IPS DF 6.9 (cell line): ENCODE data around the gene CORO7.

Experiments used
- DNase-seq: peaks from one replicate; pipeline ENCODE4 v3.0.0-alpha.2; 2013; ENCODE audit warnings: low read depth, low spot score
- H3K27ac ChIP-seq: one replicate; pipeline ENCODE4 v1.5.1; 2013; ENCODE audit warnings: low read length, control low read depth
- H3K27me3 ChIP-seq: 2 replicates; pipeline ENCODE4 v1.6.1; 2013; ENCODE audit warnings: mild to moderate bottlenecking, low read length; ENCODE audit not compliant: control insufficient read depth, insufficient read depth
- H3K36me3 ChIP-seq: 2 replicates; pipeline ENCODE4 v1.6.1; 2013; ENCODE audit warnings: low read length; ENCODE audit not compliant: control insufficient read depth, insufficient read depth
- H3K4me1 ChIP-seq: 2 replicates; pipeline ENCODE4 v1.6.1; 2013; ENCODE audit warnings: low read length; ENCODE audit not compliant: control insufficient read depth, insufficient read depth
- H3K4me3 ChIP-seq: 2 replicates; pipeline ENCODE4 v1.5.1; 2013; ENCODE audit warnings: mild to moderate bottlenecking, low read length
- H3K9me3 ChIP-seq: 2 replicates; pipeline ENCODE4 v1.6.1; 2013; ENCODE audit warnings: low read length, inconsistent platforms; ENCODE audit not compliant: control insufficient read depth, insufficient read depth
- WGBS: extraction: QIAGEN DNeasy Blood & Tissue Kit; methylation state at CpG from one replicate; pipeline ENCODE4 v1.1.7; 2013; ENCODE audit warnings: mixed read lengths, missing lambda C conversion rate; ENCODE audit not compliant: insufficient read length, insufficient coverage; 5-methylcytosine and 5-hydroxymethylcytosine counted together

CORO7 gene

DNA sequence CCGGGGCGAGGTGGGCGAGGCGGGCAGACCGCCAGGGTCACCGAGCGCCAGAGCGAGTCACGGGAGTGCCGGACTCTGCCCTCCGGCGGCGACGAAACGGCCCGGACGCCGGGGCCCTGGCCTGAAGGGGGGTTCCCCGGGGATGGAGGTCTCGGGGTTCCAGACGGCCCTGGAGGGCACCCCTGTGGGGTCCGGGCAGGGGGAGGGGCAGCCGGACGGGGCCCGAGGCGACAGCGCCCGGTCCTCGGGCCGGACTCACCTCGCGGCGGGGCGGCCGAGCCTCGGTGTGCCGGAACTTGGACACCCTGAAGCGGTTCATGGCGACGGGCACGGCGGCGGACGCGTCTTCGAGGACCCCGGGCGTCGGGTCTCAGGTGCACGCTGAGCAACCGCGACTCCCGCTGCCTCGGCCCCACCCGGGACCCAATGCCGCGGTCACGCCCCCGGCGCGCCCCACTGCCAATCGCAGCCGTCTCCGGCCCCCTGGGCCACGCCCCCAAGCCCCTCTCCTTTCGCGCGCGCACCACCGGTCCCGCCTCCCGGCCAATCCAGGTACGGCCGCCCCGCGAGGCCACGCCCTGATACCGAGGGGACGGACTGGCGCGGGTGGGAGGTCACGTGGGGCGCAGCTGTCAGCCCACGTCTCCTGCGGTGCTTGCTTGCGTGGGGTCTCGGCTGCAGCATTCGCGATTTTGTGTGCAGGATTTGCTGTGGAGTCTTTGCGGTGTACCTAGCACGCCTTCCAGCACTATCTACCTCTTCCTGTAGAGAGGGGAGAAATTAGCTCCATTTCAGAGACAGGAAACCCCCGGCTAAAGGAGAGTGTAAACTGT is at the start of gene CORO7:
Gene CORO7 (minus strand): TSS at position 397 of the 833 bp plus-strand sequence. CDS start 78 bp downstream, at position 319.
- Histone ChIP-seq H3K4me3 (peak within 1 kb of the TSS; percentile 72), H3K4me1 (peaks cover 3% of the 10 kb centered on the region; the same call in 1 of the 2 replicates), H3K27ac (no peak within 1 kb of the TSS), H3K27me3 (no peaks in the 10 kb centered on the region), H3K36me3 (peaks cover 2% of the 10 kb centered on the region; the same call in 1 of the 2 replicates), H3K9me3 (no peaks in the 10 kb centered on the region)
- DNase-seq, result no peak
- WGBS, result no CpG with 5 or more reads among the region's 92 CpGs

DNA sequence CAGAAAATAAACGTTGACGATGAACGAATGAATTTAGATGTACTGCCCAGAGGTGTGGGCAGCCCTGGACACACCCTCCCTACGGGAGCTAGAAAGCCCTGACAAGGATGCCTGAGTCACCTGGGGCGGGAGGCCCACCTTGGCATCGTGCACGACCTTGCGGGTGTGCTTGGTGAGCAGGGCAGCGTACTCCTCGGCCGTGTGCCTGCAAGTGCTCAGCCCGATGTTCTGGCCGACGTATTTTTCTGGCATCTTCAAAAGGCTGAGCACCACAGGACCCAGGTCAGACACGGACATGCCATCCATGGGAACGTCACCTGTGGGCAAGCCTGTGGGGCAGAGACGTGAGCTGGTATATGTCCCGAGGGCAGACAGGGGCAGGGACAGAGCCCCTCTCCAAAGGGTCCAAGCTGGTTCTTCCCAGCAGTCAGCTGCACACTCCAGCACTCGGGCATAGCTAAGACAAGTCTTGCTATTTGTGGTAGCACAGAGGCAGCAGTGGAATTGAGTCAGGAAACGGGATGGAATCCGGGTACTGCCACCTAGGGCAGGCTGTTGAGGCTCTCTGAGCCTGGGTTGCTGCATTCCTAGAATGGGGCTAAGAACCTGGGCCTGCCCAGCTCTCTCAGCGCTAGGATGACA is 47.2 kb upstream of the CORO7 start:
- Histone ChIP-seq H3K9me3 (no peaks in the 10 kb centered on the region), H3K36me3 (peaks cover 21% of the 10 kb centered on the region), H3K27ac (no peak overlapping the region), H3K4me1 (no peaks in the 10 kb centered on the region; the same call in 1 of the 2 replicates), H3K27me3 (no peaks in the 10 kb centered on the region), H3K4me3 (no peak overlapping the region)
- no CpG with 5 or more reads among the region's 22 CpGs for WGBS
- no peak for DNase-seq

DNA sequence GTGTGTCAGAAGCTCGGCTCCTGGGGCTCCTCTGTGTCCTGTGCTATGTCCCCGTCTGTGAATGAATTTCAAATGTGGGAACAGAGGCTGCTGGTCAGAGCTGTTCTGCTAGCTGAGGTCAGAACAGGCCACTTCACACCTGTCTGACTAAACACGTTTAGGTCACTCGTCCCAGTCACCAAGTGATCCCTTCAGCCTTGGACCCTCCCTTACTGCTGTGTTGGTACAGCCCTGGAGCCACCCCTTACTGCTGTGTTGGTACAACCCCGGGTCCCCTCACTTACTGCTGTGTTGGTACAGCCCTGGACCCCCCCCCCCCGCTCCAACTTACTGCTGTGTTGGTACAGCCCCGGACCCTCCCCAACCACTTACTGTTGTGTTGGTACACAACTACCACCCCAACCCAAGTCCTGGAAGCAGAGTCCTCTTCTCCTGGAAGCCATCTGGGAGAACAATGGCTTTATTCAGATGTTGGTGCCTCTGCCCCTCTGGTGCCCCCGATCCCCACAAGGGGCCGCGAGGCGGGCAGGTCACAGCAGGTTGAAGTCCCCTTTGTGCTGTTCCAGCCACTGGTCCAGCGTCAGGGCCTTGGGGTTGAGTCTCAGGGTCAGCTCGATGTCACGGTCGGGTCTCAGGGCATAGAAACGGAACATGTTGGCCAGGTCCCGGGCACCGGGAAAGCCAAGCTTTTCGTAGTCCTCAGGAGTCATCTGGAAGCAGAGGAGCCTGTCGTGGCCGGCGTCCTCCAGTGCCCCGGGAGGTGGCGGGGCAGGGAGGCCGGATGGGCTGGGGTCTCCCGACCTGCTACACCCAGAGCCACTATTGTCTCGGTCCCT is 45.1 kb upstream of the CORO7 start:
- no peak for DNase-seq
- peaks cover 18% of the 10 kb centered on the region for H3K36me3 ChIP-seq

GRCh38 chr16:4460936-4461249 is 44.5 kb upstream of the CORO7 start:
- no peaks in the 10 kb centered on the region; the same call in 1 of the 2 replicates for H3K4me1 ChIP-seq
- no peak for DNase-seq
- peaks cover 16% of the 10 kb centered on the region for H3K36me3 ChIP-seq
- H3K4me3 ChIP-seq, result no peak overlapping the region
- H3K27me3 ChIP-seq, result no peaks in the 10 kb centered on the region
- no peak overlapping the region for H3K27ac ChIP-seq
- no peaks in the 10 kb centered on the region for H3K9me3 ChIP-seq
- WGBS, result no CpG with 5 or more reads among the region's 5 CpGs

More for the DNA sequence above, 45.1 kb upstream of the CORO7 start:
- no CpG with 5 or more reads among the region's 27 CpGs for WGBS
- no peaks in the 10 kb centered on the region for H3K27me3 ChIP-seq
- H3K27ac ChIP-seq, result no peak overlapping the region
- no peaks in the 10 kb centered on the region for H3K9me3 ChIP-seq
- H3K4me3 ChIP-seq, result no peak overlapping the region
- H3K4me1 ChIP-seq, result no peaks in the 10 kb centered on the region; the same call in 1 of the 2 replicates

GRCh38 chr16:4455951-4456350 is 39.6 kb upstream of the CORO7 start:
- DNase-seq, result no peak
- H3K4me3 ChIP-seq, result no peak overlapping the region
- H3K27me3 ChIP-seq, result no peaks in the 10 kb centered on the region
- WGBS, result no CpG with 5 or more reads among the region's 10 CpGs
- no peak overlapping the region for H3K27ac ChIP-seq
- H3K36me3 ChIP-seq, result peaks cover 14% of the 10 kb centered on the region
- H3K4me1 ChIP-seq, result no peaks in the 10 kb centered on the region; the same call in 1 of the 2 replicates
- H3K9me3 ChIP-seq, result no peaks in the 10 kb centered on the region

GRCh38 chr16:4455081-4455480 is 38.7 kb upstream of the CORO7 start:
- no CpG with 5 or more reads among the region's 14 CpGs for WGBS
- H3K36me3 ChIP-seq, result peaks cover 23% of the 10 kb centered on the region
- H3K9me3 ChIP-seq, result no peaks in the 10 kb centered on the region
- DNase-seq, result no peak
- H3K27ac ChIP-seq, result no peak overlapping the region
- no peaks in the 10 kb centered on the region; the same call in 1 of the 2 replicates for H3K4me1 ChIP-seq
- H3K27me3 ChIP-seq, result no peaks in the 10 kb centered on the region
- H3K4me3 ChIP-seq, result no peak overlapping the region

- WGBS, result no CpG with 5 or more reads among the region's 9 CpGs
- peaks cover 24% of the 10 kb centered on the region for H3K36me3 ChIP-seq
Observed at GRCh38 chr16:4454623-4455022, 38.2 kb upstream of the CORO7 start.

DNA sequence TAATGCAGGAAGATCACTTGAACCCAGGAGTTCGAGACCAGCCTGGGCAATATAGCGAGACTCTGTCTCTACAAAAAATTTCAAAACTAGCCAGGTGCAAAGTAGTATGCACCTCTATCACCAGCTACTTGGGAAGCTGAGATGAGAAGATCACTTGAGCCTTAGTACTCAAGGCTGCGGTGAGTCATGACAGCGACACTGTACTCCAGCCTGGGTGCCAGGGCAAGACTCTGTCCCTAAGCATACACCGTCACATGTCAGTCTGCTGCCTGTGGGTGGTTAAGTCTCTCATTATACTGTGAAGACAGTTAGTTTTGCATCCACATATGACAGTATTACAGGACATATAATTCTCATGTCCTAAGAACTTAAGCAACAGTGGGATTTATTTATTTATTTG is 36.3 kb upstream of the CORO7 start:
- H3K27me3 ChIP-seq, result no peaks in the 10 kb centered on the region
- peaks cover 29% of the 10 kb centered on the region for H3K36me3 ChIP-seq
- DNase-seq, result no peak
- H3K27ac ChIP-seq, result no peak overlapping the region
- WGBS, result no CpG with 5 or more reads among the region's 5 CpGs
- H3K4me1 ChIP-seq, result no peaks in the 10 kb centered on the region
- H3K4me3 ChIP-seq, result no peak overlapping the region
- H3K9me3 ChIP-seq, result no peaks in the 10 kb centered on the region

More at GRCh38 chr16:4454623-4455022, 38.2 kb upstream of the CORO7 start:
- DNase-seq, result no peak
- no peaks in the 10 kb centered on the region for H3K27me3 ChIP-seq
- no peak overlapping the region for H3K4me3 ChIP-seq
- no peak overlapping the region for H3K27ac ChIP-seq
- no peaks in the 10 kb centered on the region for H3K9me3 ChIP-seq
- no peaks in the 10 kb centered on the region; the same call in 1 of the 2 replicates for H3K4me1 ChIP-seq

- no peaks in the 10 kb centered on the region for H3K4me1 ChIP-seq
- DNase-seq, result no peak
- H3K4me3 ChIP-seq, result no peak overlapping the region
- H3K27ac ChIP-seq, result no peak overlapping the region
- no peaks in the 10 kb centered on the region for H3K9me3 ChIP-seq
- H3K36me3 ChIP-seq, result peaks cover 36% of the 10 kb centered on the region
- H3K27me3 ChIP-seq, result no peaks in the 10 kb centered on the region
- WGBS, result no CpG with 5 or more reads among the region's 14 CpGs
Observed at GRCh38 chr16:4450931-4451519, 34.6 kb upstream of the CORO7 start.

DNA sequence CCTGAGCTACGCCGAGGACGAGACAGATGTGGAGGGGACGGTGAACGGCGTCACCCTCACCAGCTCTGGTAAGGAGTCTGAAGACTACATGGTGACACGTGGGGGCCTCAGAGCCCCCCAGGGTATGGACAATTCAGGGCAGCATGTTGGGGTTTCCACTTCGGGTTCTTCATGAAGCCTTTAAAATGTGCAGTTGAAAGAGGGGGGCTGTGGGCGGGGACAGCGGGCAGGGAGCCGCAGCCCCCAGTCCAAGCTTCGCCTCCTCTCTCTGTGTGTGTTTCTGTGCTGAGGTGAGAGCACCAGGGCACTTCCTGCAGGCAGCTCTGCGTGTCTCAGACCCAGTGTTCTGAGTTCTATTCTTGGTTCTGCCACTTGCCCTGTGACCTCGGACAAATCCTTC is 34.0 kb upstream of the CORO7 start:
- no CpG with 5 or more reads among the region's 14 CpGs for WGBS
- H3K4me3 ChIP-seq, result no peak overlapping the region
- DNase-seq, result no peak
- H3K4me1 ChIP-seq, result no peaks in the 10 kb centered on the region
- H3K9me3 ChIP-seq, result no peaks in the 10 kb centered on the region
- no peaks in the 10 kb centered on the region for H3K27me3 ChIP-seq
- H3K27ac ChIP-seq, result no peak overlapping the region
- peaks cover 30% of the 10 kb centered on the region for H3K36me3 ChIP-seq
